Glomerular visceral epithelial cell (primary cell): ENCODE results near the gene TSEN34.
"Not testable (repeated sequence)": the region's sequence is repeated elsewhere in the genome, so short reads cannot be mapped to it uniquely, and the experiment has no call there.

ENCODE experiments used
- DNase-seq: peaks from one replicate; pipeline ENCODE4 v3.0.0-alpha.2; 2016; ENCODE audit errors: extremely low spot score

TSEN34 gene

GRCh38 chr19:54209058-54209810 is 18.1 kb downstream of the TSEN34 start:
- peak; percentile 46 for DNase-seq

- DNase-seq: peak; percentile 98
Measured at GRCh38 chr19:54209811-54210494, 18.8 kb downstream of the TSEN34 start.

- no peak for DNase-seq
Measured at GRCh38 chr19:54211235-54211634, 20.1 kb downstream of the TSEN34 start.

- DNase-seq: not testable (repeated sequence)
Measured at GRCh38 chr19:54214217-54214616, 23.1 kb downstream of the TSEN34 start.

GRCh38 chr19:54214734-54215133 is 23.6 kb downstream of the TSEN34 start:
- not testable (repeated sequence) for DNase-seq

GRCh38 chr19:54216869-54217268 is 25.8 kb downstream of the TSEN34 start:
- DNase-seq: no peak

- not testable (repeated sequence) for DNase-seq
Measured at GRCh38 chr19:54217517-54218247, 26.6 kb downstream of the TSEN34 start.

GRCh38 chr19:54218259-54218658 is 27.2 kb downstream of the TSEN34 start:
- no peak for DNase-seq

- no peak for DNase-seq
Measured at GRCh38 chr19:54218960-54219661, 28.0 kb downstream of the TSEN34 start.

- DNase-seq: not testable (repeated sequence)
Measured at GRCh38 chr19:54219702-54220101, 28.6 kb downstream of the TSEN34 start.

- DNase-seq: not testable (repeated sequence)
Measured at GRCh38 chr19:54221947-54222346, 30.8 kb downstream of the TSEN34 start.

GRCh38 chr19:54222474-54223276 is 31.6 kb downstream of the TSEN34 start, which contains the start of gene LILRB3:
LILRB3 (minus strand) TSS chr19:54223007; CDS start chr19:54222976, 31 bp downstream.
- DNase-seq: not testable (repeated sequence)

GRCh38 chr19:54223277-54223936 is 32.3 kb downstream of the TSEN34 start:
- DNase-seq: not testable (repeated sequence)

GRCh38 chr19:54223937-54224281 is 32.8 kb downstream of the TSEN34 start:
- not testable (repeated sequence) for DNase-seq

- not testable (repeated sequence) for DNase-seq
Measured at GRCh38 chr19:54224619-54225018, 33.5 kb downstream of the TSEN34 start.

- no peak for DNase-seq
Measured at GRCh38 chr19:54229146-54229545, 38.0 kb downstream of the TSEN34 start.

GRCh38 chr19:54230031-54230430 is 38.9 kb downstream of the TSEN34 start:
- DNase-seq: no peak

GRCh38 chr19:54231077-54231931 is 40.2 kb downstream of the TSEN34 start:
- peak; percentile 85 for DNase-seq

GRCh38 chr19:54233941-54234340 is 42.8 kb downstream of the TSEN34 start:
- no peak for DNase-seq
